HUES64 (cell line): Measurements from ENCODE around the gene RIC1.

Experiments used
- H3K27ac ChIP-seq: 2 replicates; pipeline ENCODE4 v1.7.0; 2013; ENCODE audit warnings: low read depth, low read length, inconsistent platforms
- H3K27me3 ChIP-seq: 2 replicates; pipeline ENCODE4 v1.6.1; 2013; ENCODE audit warnings: mild to moderate bottlenecking, low read length; ENCODE audit not compliant: insufficient read depth
- H3K36me3 ChIP-seq: 2 replicates; pipeline ENCODE4 v1.6.1; 2013; ENCODE audit warnings: mild to moderate bottlenecking, low read length; ENCODE audit not compliant: insufficient read depth
- H3K4me1 ChIP-seq: 2 replicates; pipeline ENCODE4 v1.6.1; 2013; ENCODE audit warnings: mild to moderate bottlenecking, low read length, moderate library complexity; ENCODE audit not compliant: insufficient read depth
- H3K4me3 ChIP-seq: 2 replicates; pipeline ENCODE4 v1.5.1; 2013; ENCODE audit warnings: mild to moderate bottlenecking, low read length, moderate library complexity
- H3K9ac ChIP-seq: 2 replicates; pipeline ENCODE4 v1.6.1; 2013; ENCODE audit warnings: mild to moderate bottlenecking, low read depth, low read length
- H3K9me3 ChIP-seq: 2 replicates; pipeline ENCODE4 v1.6.1; 2013; ENCODE audit warnings: low read depth, low read length; ENCODE audit not compliant: insufficient read depth
- WGBS: fragments of 150-250, 120-280 bp; methylation state at CpG from one replicate; pipeline ENCODE4 v1.1.7; 2013; ENCODE audit warnings: missing lambda C conversion rate; 5-methylcytosine and 5-hydroxymethylcytosine counted together

Gene RIC1

GRCh38 chr9:5813824-5814223, 184.9 kb downstream of the RIC1 start:
- WGBS: 90% methylated on average over 2 of the region's 3 CpGs
- Histone ChIP-seq H3K36me3 (peaks cover 48% of the 10 kb centered on the region), H3K27ac (no peak overlapping the region)

GRCh38 chr9:5815461-5815860, 186.6 kb downstream of the RIC1 start:
- no CpG with 5 or more reads among the region's 1 CpG for WGBS
- peaks cover 41% of the 10 kb centered on the region for H3K36me3 ChIP-seq
- H3K27me3 ChIP-seq: no peaks in the 10 kb centered on the region
- H3K9ac ChIP-seq: no peak overlapping the region
- H3K4me3 ChIP-seq: no peak overlapping the region
- no peaks in the 10 kb centered on the region for H3K4me1 ChIP-seq
- H3K27ac ChIP-seq: no peak overlapping the region
- H3K9me3 ChIP-seq: no peaks in the 10 kb centered on the region

More at GRCh38 chr9:5813824-5814223, 184.9 kb downstream of the RIC1 start:
- Histone ChIP-seq H3K4me1 (no peaks in the 10 kb centered on the region), H3K9me3 (no peaks in the 10 kb centered on the region), H3K9ac (no peak overlapping the region), H3K27me3 (no peaks in the 10 kb centered on the region), H3K4me3 (no peak overlapping the region)

- no peak overlapping the region for H3K9ac ChIP-seq
- peaks cover 32% of the 10 kb centered on the region for H3K36me3 ChIP-seq
- H3K27ac ChIP-seq: no peak overlapping the region
- H3K9me3 ChIP-seq: no peaks in the 10 kb centered on the region
- no peak overlapping the region for H3K4me3 ChIP-seq
- H3K4me1 ChIP-seq: no peaks in the 10 kb centered on the region
- no peaks in the 10 kb centered on the region for H3K27me3 ChIP-seq
- 97% methylated on average over 3 of the region's 3 CpGs for WGBS
These were observed 189.0 kb downstream of the RIC1 start for GRCh38 chr9:5817862-5818261.

- no peak overlapping the region for H3K4me3 ChIP-seq
- no peaks in the 10 kb centered on the region for H3K27me3 ChIP-seq
- no peaks in the 10 kb centered on the region for H3K9me3 ChIP-seq
- H3K4me1 ChIP-seq: no peaks in the 10 kb centered on the region
- no peak overlapping the region for H3K9ac ChIP-seq
- H3K27ac ChIP-seq: no peak overlapping the region
- peaks cover 34% of the 10 kb centered on the region for H3K36me3 ChIP-seq
- 93% methylated on average over 2 of the region's 2 CpGs for WGBS
These were observed 189.7 kb downstream of the RIC1 start for GRCh38 chr9:5818424-5819142.

GRCh38 chr9:5819174-5819573, 190.3 kb downstream of the RIC1 start:
- over 99% methylated on average over 6 of the region's 6 CpGs for WGBS
- no peak overlapping the region for H3K27ac ChIP-seq
- H3K36me3 ChIP-seq: peaks cover 37% of the 10 kb centered on the region
- H3K4me3 ChIP-seq: no peak overlapping the region
- no peaks in the 10 kb centered on the region for H3K4me1 ChIP-seq
- H3K27me3 ChIP-seq: no peaks in the 10 kb centered on the region
- no peak overlapping the region for H3K9ac ChIP-seq
- H3K9me3 ChIP-seq: no peaks in the 10 kb centered on the region

- Histone ChIP-seq H3K4me1 (no peaks in the 10 kb centered on the region), H3K9me3 (no peaks in the 10 kb centered on the region), H3K4me3 (no peak overlapping the region), H3K27ac (no peak overlapping the region), H3K9ac (no peak overlapping the region), H3K27me3 (no peaks in the 10 kb centered on the region), H3K36me3 (peaks cover 45% of the 10 kb centered on the region)
- no CpG with 5 or more reads among the region's 1 CpG for WGBS
These were observed 191.5 kb downstream of the RIC1 start for GRCh38 chr9:5820425-5820824.

- Histone ChIP-seq H3K27me3 (no peaks in the 10 kb centered on the region), H3K27ac (no peak overlapping the region), H3K4me3 (no peak overlapping the region), H3K9me3 (no peaks in the 10 kb centered on the region), H3K9ac (no peak overlapping the region), H3K4me1 (no peaks in the 10 kb centered on the region), H3K36me3 (peaks cover 56% of the 10 kb centered on the region)
- WGBS: 94% methylated on average over 1 of the region's 1 CpG
These were observed 196.3 kb downstream of the RIC1 start for GRCh38 chr9:5825223-5825622.
